HG03457 (cell line): ENCODE data around the gene NDUFA13.

ENCODE experiments used
- ATAC-seq: cut with Tn5 transposase; IDR thresholded peaks from one replicate; pipeline ENCODE4 v1.9.1; 2021; ENCODE audit warnings: moderate number of reproducible peaks; ENCODE audit not compliant: unreplicated experiment

Gene NDUFA13

DNA sequence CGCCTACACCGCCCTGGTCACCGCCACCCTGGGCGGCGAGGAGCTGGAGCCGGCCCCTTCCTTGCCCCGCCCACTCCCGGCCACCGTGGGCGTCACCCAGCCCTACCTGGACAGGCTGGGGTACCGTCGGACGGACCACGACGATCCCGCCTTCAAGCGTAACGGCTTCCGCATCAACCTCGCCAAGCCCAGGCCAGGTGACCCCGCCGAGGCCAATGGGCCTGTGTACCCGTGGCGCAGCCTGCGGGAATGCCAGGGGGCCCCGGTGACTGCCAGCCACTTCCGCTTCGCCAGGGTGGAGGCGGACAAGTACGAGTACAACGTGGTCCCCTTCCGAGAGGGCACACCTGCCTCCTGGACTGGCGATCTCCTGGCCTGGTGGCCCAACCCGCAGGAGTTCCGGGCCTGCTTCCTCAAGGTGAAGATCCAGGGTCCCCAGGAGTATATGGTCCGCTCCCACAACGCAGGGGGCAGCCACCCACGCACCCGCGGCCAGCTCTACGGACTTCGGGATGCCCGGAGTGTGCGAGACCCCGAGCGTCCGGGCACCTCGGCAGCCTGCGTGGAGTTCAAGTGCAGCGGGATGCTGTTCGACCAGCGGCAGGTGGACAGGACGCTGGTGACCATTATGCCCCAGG, 29.0 kb downstream of the NDUFA13 start:
- no peak for ATAC-seq

DNA sequence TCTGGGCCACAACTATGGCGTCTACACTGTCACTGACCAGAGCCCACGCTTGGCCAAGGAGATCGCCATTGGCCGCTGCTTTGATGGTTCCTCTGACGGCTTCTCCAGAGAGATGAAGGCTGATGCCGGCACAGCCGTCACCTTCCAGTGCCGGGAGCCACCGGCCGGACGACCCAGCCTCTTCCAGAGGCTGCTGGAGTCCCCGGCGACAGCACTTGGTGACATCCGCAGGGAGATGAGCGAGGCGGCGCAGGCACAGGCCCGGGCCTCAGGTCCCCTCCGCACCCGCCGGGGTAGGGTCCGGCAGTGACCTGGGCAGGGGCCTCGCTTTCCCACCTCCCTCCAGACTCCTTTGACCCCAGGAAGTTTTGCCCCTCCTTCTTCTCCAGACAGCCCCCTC, 29.7 kb downstream of the NDUFA13 start:
- ATAC-seq = no peak

DNA sequence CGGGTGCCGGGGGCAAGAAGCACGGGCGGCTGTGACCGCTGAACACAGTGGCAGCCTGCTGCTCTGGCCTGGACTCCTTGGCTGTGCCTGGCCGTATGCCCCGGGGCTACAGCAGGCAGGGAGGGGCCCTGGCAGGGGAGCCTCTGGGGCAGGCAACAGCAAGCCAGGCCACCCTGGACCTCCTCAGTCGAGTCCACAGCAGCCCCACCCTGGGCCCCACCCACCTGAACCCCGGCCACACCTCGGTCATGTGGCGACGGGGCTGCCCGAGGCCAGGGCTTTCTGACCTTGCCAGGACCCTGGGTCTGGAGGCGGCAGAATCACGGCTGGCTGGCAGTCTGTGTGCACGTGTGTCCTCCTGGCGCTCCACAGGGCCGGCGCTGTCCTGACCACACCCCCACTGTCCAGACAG, 30.7 kb downstream of the NDUFA13 start:
- no peak for ATAC-seq

DNA sequence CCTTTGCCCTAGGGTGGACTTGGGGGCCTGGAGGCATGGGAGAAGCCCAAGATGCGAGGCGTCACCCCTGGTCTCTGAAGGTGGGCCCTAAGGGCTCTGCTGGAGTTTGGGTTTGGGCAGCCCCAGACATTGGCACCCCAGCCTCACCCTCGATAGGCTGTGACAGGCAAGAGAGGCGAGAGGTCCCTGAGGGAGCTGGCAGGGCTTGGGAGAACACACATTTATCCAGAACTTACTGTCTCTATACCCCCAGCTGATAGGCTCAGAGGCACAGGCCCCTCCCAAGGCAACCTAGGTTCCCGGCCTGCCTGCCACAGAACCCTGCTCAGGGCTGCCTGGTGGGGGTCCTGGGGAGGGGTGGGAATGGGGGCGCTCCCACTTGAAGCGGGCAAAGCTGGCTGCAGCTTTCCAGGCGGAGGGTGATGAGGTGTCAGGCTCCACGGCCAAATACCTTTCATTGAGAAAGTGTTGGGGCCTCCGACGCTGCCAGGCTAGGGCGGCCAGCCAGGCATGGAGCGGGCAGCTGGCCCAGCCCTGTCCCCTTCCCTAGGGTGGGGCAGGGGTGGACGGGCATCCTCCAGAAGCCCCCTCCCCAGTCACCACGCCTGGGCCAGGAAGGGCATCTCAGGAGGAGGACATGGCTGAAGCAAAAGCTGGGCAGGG, 31.8 kb downstream of the NDUFA13 start:
- ATAC-seq = no peak

DNA sequence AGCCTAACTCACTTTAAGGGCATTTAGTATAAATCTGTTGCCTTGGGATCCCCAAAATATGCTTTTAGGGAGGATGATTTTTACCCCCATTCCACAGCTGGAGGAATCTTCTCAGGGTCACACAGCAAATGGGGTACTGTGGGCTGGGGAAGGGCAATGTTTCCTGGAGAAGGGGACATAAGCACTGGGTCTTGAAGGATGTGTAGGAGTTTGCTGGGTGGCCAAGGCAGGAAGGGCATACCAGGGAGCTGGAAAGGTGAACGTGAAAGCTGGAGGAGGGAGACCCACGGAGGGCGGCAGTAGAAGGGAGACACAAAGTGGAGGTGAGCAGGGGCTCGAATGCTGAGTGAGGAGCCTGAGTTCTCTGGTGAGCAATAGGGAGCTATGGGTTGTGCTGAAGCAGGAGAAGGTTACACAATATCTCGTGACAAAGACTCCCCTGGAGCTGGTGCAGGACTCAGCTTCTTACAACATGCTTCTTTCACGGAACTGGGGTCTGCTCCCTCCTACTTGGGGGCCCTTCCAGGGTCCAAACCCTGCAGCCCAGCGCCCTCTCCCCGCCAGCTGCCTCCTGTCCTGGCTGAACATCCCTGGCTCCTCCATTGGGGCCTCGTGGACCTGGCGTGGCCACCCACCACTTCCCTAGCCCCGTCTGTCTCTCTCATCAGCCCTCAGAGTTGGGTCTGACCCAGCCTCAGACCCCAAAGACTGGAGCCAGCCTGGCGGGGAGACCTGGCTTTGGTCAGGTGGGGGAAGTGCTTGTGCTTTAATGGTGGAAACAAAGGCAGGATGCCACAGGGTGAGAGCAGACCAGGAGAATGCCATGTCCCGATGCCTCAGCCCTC, 33.1 kb downstream of the NDUFA13 start:
- no peak for ATAC-seq

DNA sequence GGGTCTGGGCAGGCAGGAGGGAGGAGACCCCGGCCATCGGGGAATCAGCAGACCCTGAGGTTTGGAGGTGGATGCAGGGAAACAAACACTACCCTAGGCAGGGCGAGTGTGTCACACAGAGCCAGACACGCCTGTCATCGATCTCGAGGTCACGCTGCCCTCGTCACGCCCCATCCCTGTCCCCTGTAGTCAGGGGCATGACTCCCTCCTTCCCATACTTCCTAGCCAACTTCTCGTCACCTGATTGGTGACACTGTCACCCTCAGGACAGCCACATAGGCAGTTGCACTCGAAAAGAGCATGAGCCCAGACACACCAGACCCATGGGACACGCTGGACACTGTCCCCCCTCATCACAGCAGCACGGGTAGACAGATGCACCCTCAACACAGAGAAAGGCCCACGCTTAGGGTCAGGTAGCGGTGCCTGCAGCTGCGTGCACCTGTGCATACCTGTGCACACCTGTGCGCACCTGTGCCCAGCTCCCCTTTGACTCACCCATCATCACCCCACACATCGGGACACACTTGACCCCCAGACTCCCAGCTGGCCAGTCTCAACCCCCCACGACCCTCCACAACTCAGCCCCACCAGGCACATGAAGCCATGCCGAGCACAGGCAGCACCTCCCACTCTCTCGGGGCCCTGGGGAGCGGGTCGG, 33.9 kb downstream of the NDUFA13 start:
- ATAC-seq = no peak

DNA sequence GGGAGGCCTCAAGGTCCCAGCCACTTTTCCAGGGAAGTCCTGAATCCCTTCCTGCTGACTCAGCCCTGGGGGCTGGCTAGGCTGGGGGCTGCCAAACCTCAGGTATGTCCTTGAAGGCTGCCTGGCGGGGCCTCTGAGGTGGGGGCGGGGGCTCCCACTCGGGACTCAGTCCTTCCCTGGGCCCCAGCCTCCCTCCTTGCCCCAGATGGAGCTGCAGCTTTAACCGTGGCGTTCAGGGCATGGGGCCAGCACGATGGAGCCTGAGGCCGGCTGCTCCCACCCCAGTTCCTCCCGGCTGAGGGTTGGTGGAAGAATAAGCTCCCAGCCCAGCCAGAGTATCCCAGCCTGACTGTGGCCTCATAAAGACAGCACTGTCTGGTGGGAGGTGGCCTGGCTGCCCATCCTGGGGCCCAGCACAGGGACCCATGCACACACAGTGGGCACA, 34.5 kb downstream of the NDUFA13 start:
- no peak for ATAC-seq

DNA sequence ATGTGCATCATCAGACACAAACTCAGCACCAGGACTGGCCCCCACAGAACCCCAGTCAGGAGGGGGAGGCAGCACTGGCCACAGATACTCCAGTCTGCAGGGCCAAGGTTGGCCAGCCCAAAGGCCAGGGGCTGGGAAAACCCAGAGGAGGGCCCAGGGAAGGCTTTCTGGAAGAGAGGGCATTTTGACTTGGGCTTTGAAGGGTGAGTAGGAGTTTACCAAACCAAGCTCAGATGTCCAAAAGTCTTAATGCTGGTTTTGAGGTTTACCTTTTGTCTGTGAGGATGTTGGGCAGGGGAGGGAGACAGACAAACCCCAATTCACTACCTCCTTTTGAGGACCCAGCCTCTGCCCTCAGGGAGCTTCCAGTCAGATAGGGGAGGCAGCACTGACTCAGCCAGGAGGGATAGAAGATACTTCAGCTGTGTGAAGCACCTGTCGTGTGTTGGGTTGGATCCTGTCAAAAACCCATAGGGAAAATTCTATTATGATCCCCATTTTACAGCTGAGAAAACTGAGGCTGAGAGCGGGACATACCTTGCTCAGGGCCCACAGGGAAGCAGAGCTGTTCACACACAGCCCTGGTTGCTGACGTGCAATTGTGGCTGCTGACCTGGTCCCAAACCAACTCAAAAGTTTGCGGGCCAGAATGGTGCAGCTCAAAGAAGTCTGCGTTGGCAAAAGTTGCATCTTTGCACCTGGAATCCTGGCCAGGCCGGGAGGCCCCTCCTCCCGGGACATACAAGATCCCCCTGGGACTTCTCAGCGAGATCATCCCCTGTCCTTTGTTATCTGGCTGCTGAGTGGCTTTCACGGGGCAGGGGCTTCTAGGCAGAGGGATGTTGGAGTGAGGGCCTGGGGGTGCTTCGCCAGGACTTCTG, 35.2 kb downstream of the NDUFA13 start:
- no peak for ATAC-seq

DNA sequence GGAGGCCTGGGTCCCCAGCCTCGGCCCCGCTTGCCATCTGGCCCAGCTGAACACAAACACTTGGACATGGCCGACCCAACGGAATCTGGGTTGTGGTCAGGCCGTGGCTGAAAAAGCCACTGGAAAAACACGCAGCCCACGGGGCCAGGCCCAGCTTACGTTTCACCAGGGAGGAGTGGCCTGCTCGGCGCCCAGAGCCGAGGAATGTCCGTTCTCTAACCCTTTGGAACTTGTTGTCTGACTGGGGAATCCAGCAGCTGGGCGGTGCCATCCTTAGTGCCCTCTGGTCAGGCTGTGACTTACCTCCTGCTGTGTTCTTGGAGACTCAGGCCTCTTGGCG, 35.8 kb downstream of the NDUFA13 start:
- ATAC-seq = no peak

DNA sequence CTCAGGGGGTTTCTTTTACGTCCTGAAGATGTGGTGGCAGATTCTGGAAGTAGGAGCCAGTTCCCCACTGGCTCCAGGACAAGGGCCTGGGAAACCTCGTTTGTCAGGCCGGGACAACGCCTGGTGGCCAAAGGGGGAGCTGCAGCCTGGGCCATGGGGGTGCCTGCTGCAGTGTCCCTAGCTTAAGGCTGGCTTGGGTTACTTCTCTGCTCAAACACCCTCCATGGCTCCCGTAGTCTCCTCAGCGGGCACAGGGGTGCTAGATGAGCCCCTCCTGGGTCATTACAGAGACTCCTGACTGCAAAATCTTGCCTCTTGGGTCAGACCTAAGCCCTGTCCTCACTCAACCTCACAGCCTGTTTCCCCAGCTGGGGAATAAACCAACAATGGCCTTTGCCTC, 36.8 kb downstream of the NDUFA13 start:
- ATAC-seq = no peak

DNA sequence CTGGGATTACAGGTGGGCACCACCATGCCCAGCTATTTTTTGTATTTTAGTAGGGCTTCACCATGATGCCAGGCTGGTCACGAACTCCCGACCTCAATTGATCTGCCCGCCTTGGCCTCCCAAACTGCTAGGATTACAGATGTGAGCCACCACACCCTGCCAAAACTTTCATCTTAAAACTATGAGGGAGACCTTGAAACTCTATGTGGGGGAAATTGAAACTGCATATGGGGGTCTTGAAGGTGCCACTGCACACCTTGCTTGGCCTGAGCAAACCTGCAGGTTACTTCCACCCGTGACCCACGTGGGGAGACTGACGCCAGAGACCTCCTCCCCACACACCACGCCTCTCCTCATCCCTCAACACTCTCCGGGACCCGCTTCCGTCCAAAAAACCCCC, 37.6 kb downstream of the NDUFA13 start:
- ATAC-seq = no peak

DNA sequence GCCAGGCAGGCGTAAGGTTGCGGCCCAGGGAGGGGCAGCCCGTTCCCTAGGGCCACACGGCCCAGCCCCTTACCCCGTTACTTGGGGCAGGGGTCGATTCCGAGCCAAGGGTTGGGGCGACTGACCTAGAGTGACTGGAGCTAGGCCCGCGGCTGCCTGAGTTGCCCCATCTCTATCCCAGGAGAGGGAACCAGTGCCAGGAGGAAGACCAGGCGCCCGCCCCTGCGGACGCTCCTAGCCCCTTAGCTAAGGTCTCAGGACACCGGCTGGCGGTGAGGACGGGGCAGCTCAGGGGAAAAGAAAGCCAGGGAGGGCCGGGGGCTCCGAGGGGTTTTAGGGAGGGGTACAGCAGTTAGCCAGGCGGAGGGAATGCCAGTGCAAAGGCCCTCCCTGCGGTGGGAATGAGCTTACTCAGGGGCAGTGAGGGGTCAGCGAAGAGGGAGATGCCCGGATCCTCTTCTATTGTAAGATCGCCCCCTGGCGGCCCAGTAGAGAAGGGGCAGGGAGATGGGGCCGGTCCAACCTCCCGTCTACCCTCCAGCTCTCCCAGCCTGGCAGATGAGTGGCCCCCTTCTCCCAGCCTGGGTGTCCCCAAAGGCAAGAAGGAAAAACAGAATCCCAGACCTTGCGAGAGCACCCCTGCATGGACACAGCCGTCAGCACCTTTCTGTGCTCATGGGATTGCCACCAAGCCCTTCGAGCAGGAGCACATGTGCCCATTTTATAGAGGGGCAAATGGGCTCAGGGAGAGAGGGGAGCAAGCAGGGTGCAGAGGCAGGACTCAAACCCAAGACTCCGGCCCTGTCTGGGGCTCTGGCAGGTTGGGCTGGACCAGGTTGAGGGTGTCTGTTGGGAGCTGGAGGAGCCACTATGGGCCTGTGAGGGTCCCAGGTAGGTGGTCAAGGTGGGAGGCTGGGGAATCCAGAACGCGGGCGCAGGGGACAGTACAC, 38.3 kb downstream of the NDUFA13 start:
- no peak for ATAC-seq

DNA sequence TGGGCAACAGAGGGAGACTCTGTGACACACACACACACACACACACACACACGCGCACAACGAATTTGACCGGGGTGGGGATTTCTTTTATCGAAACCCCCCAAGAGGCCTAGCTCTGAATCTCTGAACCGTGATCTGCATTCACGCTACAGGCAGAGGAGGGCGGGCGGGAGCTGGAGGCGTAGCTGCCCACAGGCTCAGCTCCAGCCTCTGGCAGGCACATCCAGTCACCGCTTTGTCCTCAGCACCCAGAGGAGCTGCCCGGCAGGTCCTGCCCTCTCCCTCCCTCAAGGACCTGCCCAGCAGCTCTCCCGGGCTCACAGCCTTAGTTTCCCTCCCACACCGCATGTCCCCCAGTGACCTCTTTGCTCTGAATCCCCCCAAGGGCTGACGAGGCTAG, 42.0 kb downstream of the NDUFA13 start:
- no peak for ATAC-seq

DNA sequence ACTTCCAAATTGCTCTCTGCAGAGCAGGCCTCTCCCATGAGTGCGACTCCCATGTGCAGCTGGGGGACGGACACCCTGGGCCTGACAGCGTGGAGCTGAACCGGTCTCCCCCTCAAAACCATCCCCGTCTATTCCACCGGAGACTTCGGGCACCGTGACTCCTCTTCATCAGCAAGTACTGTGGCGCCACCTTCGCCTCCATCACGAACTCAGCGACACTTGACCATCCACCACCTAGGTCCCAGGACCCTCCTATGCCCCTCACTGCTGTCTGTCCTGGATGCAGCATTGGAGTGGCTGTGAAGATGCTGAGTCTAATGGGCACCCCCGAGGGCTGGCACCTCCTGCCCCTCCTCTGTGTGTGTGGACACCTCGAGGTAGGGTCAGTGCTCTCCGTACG, 42.6 kb downstream of the NDUFA13 start:
- no peak for ATAC-seq

DNA sequence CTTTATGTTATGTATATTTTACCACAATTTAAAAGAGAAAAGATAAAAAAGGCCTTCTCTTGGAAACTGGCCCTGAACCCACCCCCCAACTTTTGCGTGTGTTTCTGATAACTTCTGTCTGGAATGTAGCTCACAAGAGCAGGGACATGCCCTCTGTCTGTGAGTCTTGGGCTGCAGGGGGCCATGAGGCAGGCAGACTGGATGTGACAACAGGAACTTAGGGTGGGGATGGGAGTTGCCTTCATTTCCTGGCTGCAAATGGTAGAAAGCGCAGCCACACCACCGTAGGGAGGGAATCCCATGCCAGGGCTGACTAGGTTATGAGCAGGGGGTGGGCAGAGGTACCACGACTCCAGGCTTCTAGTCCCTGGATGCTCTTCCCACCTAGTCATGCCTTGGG, 43.9 kb downstream of the NDUFA13 start:
- ATAC-seq = no peak

DNA sequence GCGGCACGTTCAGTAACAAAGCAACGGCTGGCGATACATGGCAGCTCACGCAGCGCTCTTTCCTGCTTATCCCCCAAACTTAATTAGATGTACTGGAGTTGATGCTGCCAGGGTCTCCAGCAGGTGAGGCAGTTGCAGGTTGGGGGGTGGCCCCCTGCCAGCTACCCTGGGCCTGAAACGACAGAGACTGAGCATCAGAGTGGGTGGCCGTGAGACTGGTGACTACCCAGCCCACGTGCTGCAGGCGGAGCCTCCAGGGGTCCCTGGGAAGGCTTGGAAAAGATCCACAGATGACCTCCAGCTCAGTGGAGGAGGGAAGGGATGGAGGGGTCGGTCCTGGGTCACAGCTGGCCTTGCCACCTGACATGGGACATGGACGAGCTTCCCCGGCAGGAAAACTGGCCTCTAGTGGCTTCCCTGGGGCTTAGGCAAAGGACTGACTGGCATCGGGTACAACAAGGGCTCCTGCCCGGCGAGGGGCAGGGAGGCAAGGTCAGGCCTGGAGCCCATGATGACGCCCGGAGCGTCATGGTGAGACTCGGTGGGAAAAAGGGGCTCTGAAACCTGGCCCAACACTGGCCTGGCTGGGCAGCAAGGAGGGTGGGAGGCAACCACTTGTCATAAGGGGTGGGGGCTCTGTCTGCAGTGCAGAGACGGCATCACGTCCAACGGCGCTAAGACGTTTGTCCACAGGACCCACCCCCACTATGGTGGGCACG, 46.1 kb downstream of the NDUFA13 start:
- no peak for ATAC-seq

DNA sequence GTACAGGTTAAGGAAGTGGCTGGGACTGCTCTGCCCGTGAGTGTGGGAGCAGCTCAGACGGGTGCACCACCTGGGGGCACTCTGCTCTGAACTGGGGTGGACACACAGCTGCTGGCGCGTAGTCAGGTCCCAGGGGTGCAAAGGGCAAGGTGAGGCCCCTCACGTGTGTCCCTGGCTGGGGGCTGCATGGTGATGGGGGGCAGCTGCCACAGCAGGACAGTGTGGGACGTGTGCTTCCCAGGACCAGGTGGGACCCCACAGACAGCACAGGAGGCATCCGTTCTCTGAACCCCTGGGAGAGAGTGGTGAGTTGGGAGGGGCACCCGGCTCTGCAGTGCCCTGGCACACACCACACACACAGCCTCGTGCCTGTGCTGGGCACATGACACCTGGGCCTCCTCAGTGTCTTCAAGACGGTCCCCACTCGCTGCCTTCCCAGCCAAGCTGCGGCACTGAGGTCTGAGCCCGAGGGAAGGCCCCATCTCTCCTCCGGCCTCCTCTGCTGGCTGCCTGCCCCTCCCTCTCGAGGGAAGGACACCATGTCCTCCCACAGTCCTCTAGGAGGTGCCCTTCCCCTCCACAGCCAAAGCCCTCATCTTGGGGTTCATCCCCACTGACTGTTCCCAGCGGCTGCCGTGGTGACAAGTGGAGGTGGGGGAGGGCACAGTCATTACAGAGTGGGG, 46.8 kb downstream of the NDUFA13 start:
- no peak for ATAC-seq

DNA sequence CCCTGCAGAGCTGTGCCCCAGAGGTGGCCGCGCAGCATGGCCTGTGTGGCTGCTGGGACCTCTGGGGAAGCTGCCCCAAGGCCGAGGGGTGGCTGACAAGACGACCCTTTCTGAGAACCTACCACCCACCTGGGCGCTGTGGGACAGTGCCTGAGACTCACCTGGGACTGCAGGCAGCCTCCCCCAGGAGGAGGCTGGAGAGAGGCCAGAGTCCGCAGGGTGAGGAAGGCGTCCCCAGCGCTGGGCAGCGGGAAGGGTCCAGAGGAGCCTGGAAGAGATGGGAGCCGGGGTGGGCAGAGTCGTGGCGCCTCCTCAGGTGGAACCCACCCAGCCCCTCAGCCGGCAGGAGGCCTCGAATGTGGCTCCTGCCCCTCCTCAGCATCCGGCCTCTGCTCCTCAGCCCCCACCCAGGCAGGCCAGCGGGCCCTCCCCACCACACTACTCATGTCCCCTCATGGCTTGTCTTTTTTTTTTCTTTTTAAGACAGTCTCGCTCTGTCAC, 47.4 kb downstream of the NDUFA13 start:
- ATAC-seq = no peak
